GM08714 (cell line): ENCODE measurements around the gene TMEM38B.

Source experiments
- H3K4me3 ChIP-seq: fragments of 200-500 bp; sonication (Bioruptor generic); 2 replicates; pipeline ENCODE4 v1.5.1; 2014; ENCODE audit warnings: mild to moderate bottlenecking, low read length, inconsistent platforms
- ZNF274 ChIP-seq: IDR thresholded peaks from 2 replicates; pipeline ENCODE4 v1.6.1; 2012; ENCODE audit warnings: mild to moderate bottlenecking, low read depth, low read length

The TMEM38B gene

DNA sequence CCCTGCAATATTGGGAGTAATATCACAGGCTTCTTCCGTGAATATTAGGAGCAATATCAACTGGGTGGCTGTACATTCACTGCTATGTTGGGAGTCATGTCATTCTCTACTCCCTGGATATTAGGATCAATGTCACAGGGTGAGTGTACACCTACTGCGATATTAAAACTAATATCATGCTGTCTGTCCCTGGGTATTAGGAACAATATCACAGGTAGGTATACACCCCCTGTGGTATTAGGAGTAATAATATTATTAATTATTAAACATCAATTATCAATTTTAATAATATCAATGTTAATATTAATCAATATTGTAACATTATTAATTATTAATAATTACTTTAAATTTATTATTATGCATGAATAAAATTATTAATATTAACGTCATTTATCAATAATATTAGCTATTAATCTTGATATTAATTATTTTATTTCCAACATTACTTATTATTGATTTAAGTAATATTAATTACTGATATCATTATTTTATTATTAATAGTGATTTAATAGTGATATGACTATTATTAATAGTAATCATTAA lies 121.9 kb downstream of the TMEM38B start:
- TF ChIP-seq ZNF274: no peak
- no peak overlapping the region for H3K4me3 ChIP-seq

GRCh38 chr9:105816981-105817380 lies 122.6 kb downstream of the TMEM38B start:
- no peak overlapping the region for H3K4me3 ChIP-seq
- TF ChIP-seq ZNF274: no peak

- no peak for TF ChIP-seq ZNF274
- H3K4me3 ChIP-seq: no peak overlapping the region
Measured at GRCh38 chr9:105818903-105819302, 124.6 kb downstream of the TMEM38B start.

DNA sequence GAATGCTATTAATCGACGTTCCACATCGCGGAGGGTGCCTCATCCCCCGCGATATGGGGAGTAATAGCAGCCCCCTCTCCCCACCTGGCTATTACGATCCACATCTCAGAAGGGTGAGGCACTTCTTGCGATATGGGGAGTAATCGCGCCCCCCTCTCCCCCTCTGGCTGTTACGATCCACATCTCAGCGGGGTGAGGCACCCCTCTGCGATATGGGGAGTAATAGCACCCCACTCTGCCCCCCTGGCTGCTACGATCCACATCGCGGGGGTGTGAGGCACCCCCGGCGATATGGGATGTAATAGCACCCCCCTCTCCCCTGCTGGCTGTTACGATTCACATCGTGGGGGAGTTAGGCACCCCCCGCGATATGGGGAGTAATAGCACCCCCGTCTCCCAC lies 128.5 kb downstream of the TMEM38B start:
- TF ChIP-seq ZNF274: no peak
- no peak overlapping the region for H3K4me3 ChIP-seq
